ENCODE data around the gene TAF8.

GRCh38 chr6:42125231-42125630, 74.9 kb downstream of the TAF8 start:
- TF ChIP-seq EZH2 (IDR thresholded peaks at IDR 0.05): no peak
- TF ChIP-seq POLR2AphosphoS5 (IDR thresholded peaks at IDR 0.05; ENCODE audit: borderline replicate concordance, low read depth, low read length): no peak
- no peak for TF ChIP-seq FOXP2 (optimal IDR thresholded peaks at IDR 0.05; ENCODE audit: control extremely low read depth, extremely low read length, insufficient read depth)

All from SK-N-MC (cell line).